Sigmoid colon (tissue), 3 donors: ENCODE data around the gene NT5DC4.

Source experiments
- CTCF ChIP-seq, 4 experiments: fragments of 450-650 bp in 3 of 4; fragments of 200-600 bp in 1 of 4; IDR thresholded peaks; one replicate each; pipeline ENCODE4 v1.5.1; 2016 to 2019; ENCODE audit warnings: antibody characterized with exemption in 4 of 4, mild to moderate bottlenecking in 3 of 4, moderate library complexity in 2 of 4
- POLR2A ChIP-seq, 2 donors: fragments of 450-650 bp; IDR thresholded peaks; one replicate each; pipeline ENCODE4 v1.6.1; 2016; ENCODE audit warnings: antibody characterized with exemption in 2 of 2, mild to moderate bottlenecking in 2 of 2, moderate library complexity in 2 of 2

- TF ChIP-seq POLR2A (IDR thresholded peaks at IDR 0.05) (no peak), CTCF (IDR thresholded peaks at IDR 0.05) (no peak)
Observed at GRCh38 chr2:112718863-112719370, 1.9 kb upstream of the NT5DC4 start.
